Neural cell (in vitro differentiated cells): ENCODE results near the gene SMAD2. TPM values are rescaled to one million over a fixed set of nuclear protein-coding genes. Genes with fewer than 3 reads are reported as not detected.

Experiments
- H2AFZ ChIP-seq: fragments of 200-600, 300-800 bp; sonication (generic), shearing (Covaris generic); 2 replicates; pipeline ENCODE4 v1.6.0; 2014; ENCODE audit warnings: low read depth, mild to moderate bottlenecking, antibody characterized with exemption, low read length, moderate library complexity
- H3F3A ChIP-seq: fragments of 200-600 bp; shearing (Covaris generic); 2 replicates; pipeline ENCODE4 v1.6.1; 2016; ENCODE audit warnings: mild to moderate bottlenecking, moderate library complexity, mixed read lengths, antibody characterized with exemption, low read length; ENCODE audit not compliant: insufficient read depth, poor library complexity, severe bottlenecking
- H3K27ac ChIP-seq: fragments of 200-600, 300-800 bp; sonication (generic), shearing (Covaris generic); 2 replicates; pipeline ENCODE4 v1.5.1; 2014; ENCODE audit warnings: mild to moderate bottlenecking, low read length, moderate library complexity
- H3K27me3 ChIP-seq: fragments of 300-800, 200-600 bp; sonication (generic), shearing (Covaris generic); 2 replicates; pipeline ENCODE4 v1.6.0; 2014; ENCODE audit warnings: mild to moderate bottlenecking, low read depth, low read length, moderate library complexity; ENCODE audit not compliant: insufficient read depth
- H3K36me3 ChIP-seq: fragments of 300-800, 200-600 bp; sonication (generic), shearing (Covaris generic); 2 replicates; pipeline ENCODE4 v1.5.1; 2014; ENCODE audit warnings: mild to moderate bottlenecking, antibody characterized with exemption, low read length, moderate library complexity; ENCODE audit not compliant: insufficient read depth
- H3K4me2 ChIP-seq: fragments of 300-800, 200-600 bp; sonication (generic), shearing (Covaris generic); 2 replicates; pipeline ENCODE4 v1.6.0; 2014; ENCODE audit warnings: mild to moderate bottlenecking, low read length
- H3K4me3 ChIP-seq: fragments of 300-800, 200-600 bp; sonication (generic), shearing (Covaris generic); 2 replicates; pipeline ENCODE4 v1.5.1; 2014; ENCODE audit warnings: mild to moderate bottlenecking, low read length, moderate library complexity
- H3K79me2 ChIP-seq: fragments of 200-600 bp; shearing (Covaris generic); replicated peaks from 2 replicates; pipeline ENCODE4 v1.6.0; 2014; ENCODE audit warnings: mild to moderate bottlenecking, low read length, moderate library complexity; ENCODE audit not compliant: insufficient read depth
- H3K9ac ChIP-seq: fragments of 300-800, 200-600 bp; sonication (generic), shearing (Covaris generic); 2 replicates; pipeline ENCODE4 v1.6.1; 2016; ENCODE audit warnings: mild to moderate bottlenecking, low read length, mixed read lengths
- H3K9me2 ChIP-seq: fragments of 200-600 bp; shearing (Covaris generic); 2 replicates; pipeline ENCODE4 v1.6.1; 2016; ENCODE audit warnings: mild to moderate bottlenecking, low read length, mixed read lengths; ENCODE audit not compliant: insufficient read depth
- H3K9me3 ChIP-seq: fragments of 200-600, 300-800 bp; sonication (generic), shearing (Covaris generic); 2 replicates; pipeline ENCODE4 v1.6.1; 2016; ENCODE audit warnings: mild to moderate bottlenecking, mixed run types, low read length, moderate library complexity, mixed read lengths
- H4K20me1 ChIP-seq: fragments of 200-600 bp; shearing (Covaris generic); 2 replicates; pipeline ENCODE4 v1.6.1; 2016; ENCODE audit warnings: mild to moderate bottlenecking, mixed run types; ENCODE audit not compliant: insufficient read depth
- CTCF ChIP-seq: fragments of 450-650 bp; IDR thresholded peaks from 2 replicates; pipeline ENCODE4 v1.5.1; 2014; ENCODE audit warnings: antibody characterized with exemption, mild to moderate bottlenecking, moderate library complexity; ENCODE audit not compliant: poor library complexity, severe bottlenecking
- EP300 ChIP-seq: fragments of 450-650 bp; conservative IDR thresholded peaks from 2 replicates; pipeline ENCODE4 v1.6.1; 2014; ENCODE audit warnings: antibody characterized with exemption, mild to moderate bottlenecking, moderate library complexity; ENCODE audit not compliant: poor library complexity, severe bottlenecking
- EZH2 ChIP-seq: fragments of 200-600, 300-800 bp; shearing (Covaris generic), sonication (generic); IDR thresholded peaks from 2 replicates; pipeline ENCODE4 v1.6.1; 2014; ENCODE audit warnings: antibody characterized with exemption, low read length, borderline replicate concordance, mild to moderate bottlenecking; ENCODE audit not compliant: insufficient read depth, poor library complexity, severe bottlenecking
- MXI1 ChIP-seq: fragments of 450-650 bp; conservative IDR thresholded peaks from 2 replicates; pipeline ENCODE4 v1.6.1; 2014; ENCODE audit warnings: antibody characterized with exemption, mild to moderate bottlenecking; ENCODE audit not compliant: poor library complexity, severe bottlenecking
- POLR2AphosphoS5 ChIP-seq: IDR thresholded peaks from 2 replicates; pipeline ENCODE4 v1.6.1; 2012
- RAD21 ChIP-seq: fragments of 450-650 bp; conservative IDR thresholded peaks from 2 replicates; pipeline ENCODE4 v1.6.1; 2014; ENCODE audit warnings: antibody characterized with exemption, mild to moderate bottlenecking, moderate library complexity
- REST ChIP-seq: IDR thresholded peaks from 2 replicates; pipeline ENCODE4 v1.6.1; 2012; ENCODE audit warnings: borderline replicate concordance
- SMC3 ChIP-seq: fragments of 450-650 bp; conservative IDR thresholded peaks from 2 replicates; pipeline ENCODE4 v1.6.1; 2014; ENCODE audit warnings: antibody characterized with exemption, mild to moderate bottlenecking, moderate library complexity; ENCODE audit not compliant: poor library complexity
- TAF1 ChIP-seq: IDR thresholded peaks from 2 replicates; pipeline ENCODE4 v1.6.1; 2012; ENCODE audit warnings: low read depth
- polyA plus RNA-seq: library from polyadenylated mRNA; depleted of rRNA; stranded (reverse); fragments of >200 nt; gene quantifications from 2 replicates; pipeline ENCODE4 v1.2.3, GENCODE V29; 2014

Gene SMAD2
- polyA plus RNA-seq, 1 donor from 2014 or later = 64.7 TPM

DNA sequence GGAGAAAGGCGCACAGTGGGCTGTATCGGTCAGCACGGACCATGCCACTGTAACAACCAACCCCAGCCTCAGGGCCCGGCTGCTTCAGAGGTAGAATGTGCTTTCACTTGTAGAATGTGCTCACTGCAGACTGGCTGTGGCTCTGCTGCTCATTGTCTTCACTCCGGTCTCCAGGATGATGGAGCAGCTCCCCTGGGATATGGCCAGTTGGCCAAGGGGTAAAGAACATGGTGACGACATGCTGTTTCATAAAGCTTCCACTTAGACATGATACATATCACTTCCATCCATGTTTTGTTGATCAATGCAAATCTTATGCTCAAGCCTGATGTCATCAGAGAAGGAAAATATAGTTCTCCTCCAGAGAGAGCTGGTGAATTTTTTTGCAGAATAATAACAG, 127.7 kb downstream of the SMAD2 start:
- no peaks in the 10 kb centered on the region for H3K9me2 ChIP-seq
- no peaks in the 10 kb centered on the region for H3K79me2 ChIP-seq
- TF ChIP-seq REST (no peak), SMC3 (no peak), EP300 (no peak), EZH2 (no peak), TAF1 (no peak), MXI1 (no peak), CTCF (no peak), RAD21 (no peak), POLR2AphosphoS5 (no peak)

DNA sequence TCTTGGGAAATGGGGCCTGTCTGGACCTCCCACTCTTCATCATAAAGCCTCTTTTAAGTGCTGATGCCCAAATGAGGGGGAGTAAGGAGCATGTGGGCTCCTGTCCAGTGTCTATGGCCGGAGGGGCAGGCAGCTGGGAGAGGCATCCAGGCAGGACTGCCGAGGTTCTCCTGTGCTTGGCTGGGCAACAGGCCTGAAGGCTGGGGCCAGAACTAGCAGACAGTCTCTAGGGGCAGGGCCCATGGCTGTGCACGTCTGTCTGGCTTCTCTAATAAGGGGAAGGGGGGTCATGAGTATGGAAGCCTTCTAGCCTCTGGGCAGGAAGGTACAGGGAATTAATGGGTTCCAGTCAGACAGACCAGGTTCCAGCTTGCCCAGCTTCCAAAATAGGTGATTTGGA, 128.6 kb downstream of the SMAD2 start:
- no peaks in the 10 kb centered on the region for H3K27me3 ChIP-seq
- H2AFZ ChIP-seq = no peak overlapping the region
- H3K9me3 ChIP-seq = no peaks in the 10 kb centered on the region
- no peaks in the 10 kb centered on the region for H3K79me2 ChIP-seq
- H3K4me3 ChIP-seq = no peak overlapping the region
- no peaks in the 10 kb centered on the region for H3K36me3 ChIP-seq
- H3K9me2 ChIP-seq = no peaks in the 10 kb centered on the region
- H3K9ac ChIP-seq = no peak overlapping the region
- H3K4me2 ChIP-seq = no peak overlapping the region
- no peak overlapping the region for H3K27ac ChIP-seq
- no peaks in the 10 kb centered on the region for H4K20me1 ChIP-seq
- no peak for TF ChIP-seq EZH2
- TF ChIP-seq CTCF = no peak
- TF ChIP-seq SMC3 = no peak
- TF ChIP-seq POLR2AphosphoS5 = no peak
- no peak for TF ChIP-seq TAF1
- H3F3A ChIP-seq = no peaks in the 10 kb centered on the region

More for the DNA sequence above, 127.7 kb downstream of the SMAD2 start:
- Histone ChIP-seq H3F3A (no peaks in the 10 kb centered on the region), H3K9me3 (no peaks in the 10 kb centered on the region), H2AFZ (no peak overlapping the region), H4K20me1 (no peaks in the 10 kb centered on the region), H3K36me3 (no peaks in the 10 kb centered on the region), H3K9ac (no peak overlapping the region), H3K4me2 (no peak overlapping the region), H3K4me3 (no peak overlapping the region), H3K27ac (no peak overlapping the region), H3K27me3 (no peaks in the 10 kb centered on the region)
